H1 (cell line): ENCODE measurements around the gene KISS1. TPM values are rescaled to one million over a fixed set of nuclear protein-coding genes. Genes with fewer than 3 reads are reported as not detected.

Source experiments
- CTCF ChIA-PET: fragments of 300-600 bp; sonication (Branson Sonifier 250); formaldehyde crosslinking; loops from one replicate; lab custom pipeline; 2021; ENCODE audit not compliant: partially characterized antibody; lab: Charles Lee
- POLR2A ChIA-PET: fragments of 300-600 bp; sonication (Branson Sonifier 250); formaldehyde crosslinking; loops from one replicate; lab custom pipeline; 2021; ENCODE audit warnings: inconsistent platforms; ENCODE audit not compliant: partially characterized antibody; lab: Charles Lee
- DNase-seq, 2 experiments: peaks; one replicate each; pipeline versions ENCODE4 v3.0.0 to v3.0.0-alpha.2; 2010 to 2022; ENCODE audit warnings: low spot score in 2 of 2, low read depth in 1 of 2, mixed read lengths in 1 of 2
- FAIRE-seq: peaks from 2 replicates; lab custom pipeline; 2011; peaks lifted over from hg19 to GRCh38; lab: Jason Lieb, UNC
- H2AFZ ChIP-seq: 2 replicates; pipeline ENCODE4 v1.8.1; 2012; ENCODE audit warnings: low read length, inconsistent platforms
- H2AK5ac ChIP-seq: 2 replicates; pipeline ENCODE4 v1.6.1; 2013; ENCODE audit warnings: low read depth, low read length
- H2BK120ac ChIP-seq: replicated peaks from 2 replicates; pipeline ENCODE3; 2013; ENCODE audit warnings: low read depth, low read length, inconsistent platforms
- H2BK12ac ChIP-seq: 2 replicates; pipeline ENCODE4 v1.6.1; 2013; ENCODE audit warnings: low read depth, low read length
- H2BK15ac ChIP-seq: 2 replicates; pipeline ENCODE4 v1.6.1; 2013; ENCODE audit warnings: low read length
- H2BK20ac ChIP-seq: 2 replicates; pipeline ENCODE4 v1.6.1; 2013; ENCODE audit warnings: low read length
- H2BK5ac ChIP-seq: 2 replicates; pipeline ENCODE4 v1.6.1; 2013; ENCODE audit warnings: low read depth, low read length
- H3K14ac ChIP-seq: 2 replicates; pipeline ENCODE4 v1.6.1; 2013; ENCODE audit warnings: inconsistent platforms; ENCODE audit not compliant: insufficient read length
- H3K18ac ChIP-seq: 2 replicates; pipeline ENCODE4 v1.6.1; 2013; ENCODE audit warnings: low read length; ENCODE audit errors: extremely low read depth
- H3K23ac ChIP-seq: 2 replicates; pipeline ENCODE4 v1.6.1; 2013; ENCODE audit warnings: inconsistent platforms; ENCODE audit not compliant: insufficient read length
- H3K23me2 ChIP-seq: 2 replicates; pipeline ENCODE4 v1.6.1; 2013; ENCODE audit warnings: low read depth, low read length
- H3K27ac ChIP-seq: 2 replicates; pipeline ENCODE4 v1.6.1; 2011; ENCODE audit warnings: low read depth, low read length, inconsistent platforms
- H3K27me3 ChIP-seq, 4 experiments: replicated peaks in 1 of 4; 1 replicate in 1 of 4; 2 replicates in 3 of 4; pipeline versions ENCODE4 v1.6.1 to v1.8.1; 2011 to 2013; ENCODE audit warnings: low read length in 3 of 4, mild to moderate bottlenecking in 3 of 4, inconsistent platforms in 2 of 4, mixed read lengths in 2 of 4, moderate library complexity in 1 of 4; ENCODE audit not compliant: control insufficient read depth in 3 of 4, insufficient read depth in 3 of 4; ENCODE audit errors: extremely low read depth in 1 of 4
- H3K36me3 ChIP-seq, 4 experiments: 2 replicates each; pipeline versions ENCODE4 v1.6.1 to v1.8.1; 2011 to 2013; ENCODE audit warnings: mild to moderate bottlenecking in 4 of 4, low read length in 3 of 4, moderate library complexity in 2 of 4, control low read depth in 1 of 4, inconsistent platforms in 1 of 4; ENCODE audit not compliant: insufficient read depth in 4 of 4, control insufficient read depth in 2 of 4
- H3K4ac ChIP-seq: replicated peaks from 2 replicates; pipeline ENCODE3; 2013; ENCODE audit warnings: low read length, low read depth, mixed read lengths, inconsistent platforms; ENCODE audit not compliant: insufficient read length
- H3K4me1 ChIP-seq, 4 experiments: replicated peaks in 1 of 4; 1 replicate in 1 of 4; 2 replicates in 3 of 4; pipeline versions ENCODE4 v1.6.1 to v1.8.1; 2011 to 2013; ENCODE audit warnings: low read length in 3 of 4, inconsistent platforms in 2 of 4, mixed read lengths in 1 of 4; ENCODE audit not compliant: insufficient read depth in 4 of 4, control insufficient read depth in 3 of 4
- H3K4me2 ChIP-seq, 2 experiments: 2 replicates each; pipeline versions ENCODE4 v1.6.1 to v1.8.1; 2011 to 2013; ENCODE audit warnings: low read depth in 2 of 2, low read length in 2 of 2, control low read depth in 1 of 2, inconsistent platforms in 1 of 2, mild to moderate bottlenecking in 1 of 2; ENCODE audit not compliant: insufficient read depth in 1 of 2
- H3K4me3 ChIP-seq, 4 experiments: fragments of 200-600, 300-600 bp in 1 of 4; sonication (generic), shearing (Covaris generic), sonication (Bioruptor Twin) in 1 of 4; 2 replicates each; pipeline versions ENCODE4 v1.5.1 to v1.8.1; 2011 to 2016; ENCODE audit warnings: low read length in 4 of 4, low read depth in 3 of 4, control low read depth in 2 of 4, inconsistent platforms in 2 of 4, mild to moderate bottlenecking in 2 of 4, mixed read lengths in 1 of 4, moderate library complexity in 1 of 4; ENCODE audit not compliant: insufficient read depth in 2 of 4; ENCODE audit errors: extremely low read depth in 1 of 4
- H3K56ac ChIP-seq: replicated peaks from 2 replicates; pipeline ENCODE3; 2013; ENCODE audit warnings: low read depth, mild to moderate bottlenecking, mixed read lengths, low read length, inconsistent platforms; ENCODE audit not compliant: insufficient read length
- H3K79me1 ChIP-seq: 2 replicates; pipeline ENCODE4 v1.6.1; 2013; ENCODE audit warnings: low read depth, low read length, control low read depth
- H3K79me2 ChIP-seq, 2 experiments: 2 replicates each; pipeline versions ENCODE4 v1.6.1 to v1.8.1; 2012 to 2013; ENCODE audit warnings: low read length in 2 of 2, mild to moderate bottlenecking in 2 of 2, inconsistent platforms in 1 of 2; ENCODE audit not compliant: insufficient read depth in 2 of 2, control insufficient read depth in 1 of 2
- H3K9ac ChIP-seq, 4 experiments: replicated peaks in 1 of 4; 1 replicate in 1 of 4; 2 replicates in 3 of 4; pipeline versions ENCODE4 v1.6.1 to v1.8.1; 2011 to 2013; ENCODE audit warnings: low read depth in 3 of 4, low read length in 3 of 4, control low read depth in 2 of 4, mild to moderate bottlenecking in 2 of 4, moderate library complexity in 2 of 4, inconsistent platforms in 1 of 4; ENCODE audit errors: extremely low read depth in 1 of 4
- H3K9me3 ChIP-seq, 2 experiments: 2 replicates each; pipeline versions ENCODE4 v1.6.1 to v1.8.1; 2012 to 2013; ENCODE audit warnings: mild to moderate bottlenecking in 2 of 2, moderate library complexity in 2 of 2, control low read depth in 1 of 2, inconsistent platforms in 1 of 2, low read depth in 1 of 2, low read length in 1 of 2, mixed read lengths in 1 of 2; ENCODE audit not compliant: insufficient read depth in 2 of 2
- H4K20me1 ChIP-seq, 2 experiments: replicated peaks in 1 of 2; 2 replicates each; pipeline versions ENCODE3 to v1.8.1; 2011 to 2013; ENCODE audit warnings: inconsistent platforms in 2 of 2, low read length in 2 of 2, mild to moderate bottlenecking in 1 of 2; ENCODE audit not compliant: insufficient read depth in 2 of 2, control insufficient read depth in 1 of 2
- H4K5ac ChIP-seq: 2 replicates; pipeline ENCODE4 v1.6.1; 2013; ENCODE audit warnings: low read length, low read depth, mixed read lengths, inconsistent platforms; ENCODE audit not compliant: insufficient read length
- H4K8ac ChIP-seq: 2 replicates; pipeline ENCODE4 v1.8.0; 2013; ENCODE audit warnings: mild to moderate bottlenecking, moderate library complexity, low read length, inconsistent platforms; ENCODE audit not compliant: insufficient read depth; ENCODE audit errors: extremely low read depth
- H4K91ac ChIP-seq: replicated peaks from 2 replicates; pipeline ENCODE3; 2013; ENCODE audit warnings: low read length, mixed read lengths, inconsistent platforms; ENCODE audit not compliant: insufficient read length
- CTBP2 ChIP-seq: IDR thresholded peaks from 2 replicates; pipeline ENCODE4 v1.7.0; 2011; ENCODE audit warnings: borderline replicate concordance, mild to moderate bottlenecking, moderate library complexity, mixed read lengths, low read length; ENCODE audit not compliant: insufficient read depth, insufficient read length
- WGBS, 2 experiments: shearing (Covaris generic) in 1 of 2; methylation state at CpG; one replicate each; pipeline versions ENCODE4 v1.1.6 to v1.1.7; 2013 to 2015; ENCODE audit warnings: low lambda C conversion rate in 2 of 2, mixed read lengths in 2 of 2, inconsistent platforms in 1 of 2, low coverage in 1 of 2, missing lambda C conversion rate in 1 of 2; ENCODE audit not compliant: insufficient replicate concordance in 2 of 2, insufficient coverage in 1 of 2, insufficient read length in 1 of 2; ENCODE audit errors: extremely low coverage in 1 of 2, missing lambda C conversion rate in 1 of 2; 5-methylcytosine and 5-hydroxymethylcytosine counted together
- polyA plus RNA-seq, 7 experiments: library from polyadenylated mRNA; depleted of rRNA in 3 of 7; stranded (reverse) in 5 of 7; unstranded in 2 of 7; fragments of >200 nt in 5 of 7; fragments of 200-250 nt in 2 of 7; gene quantifications; 1 replicate in 5 of 7; 2 replicates in 1 of 7; 4 replicates in 1 of 7; pipeline versions ENCODE4 v1.2.1 to v1.2.3, GENCODE V29; 2011 to 2013; ENCODE audit warnings: missing spikeins in 2 of 7, mixed read lengths in 2 of 7
- total RNA-seq: library from RNA; stranded (reverse); fragmentation: NEBNext Ultra II Directional; extraction: Animal tissue kit (Norgen Biotek cat#: 25700); gene quantifications from 2 replicates; pipeline ENCODE4 v1.2.1, GENCODE V29; 2021

The KISS1 gene
- total and polyA plus RNA-seq, 2 of the 8 experiments (the other 6 are each of a cell fraction or from before 2014, with no cell fraction given) = 0.71 TPM; not detected in 1

DNA sequence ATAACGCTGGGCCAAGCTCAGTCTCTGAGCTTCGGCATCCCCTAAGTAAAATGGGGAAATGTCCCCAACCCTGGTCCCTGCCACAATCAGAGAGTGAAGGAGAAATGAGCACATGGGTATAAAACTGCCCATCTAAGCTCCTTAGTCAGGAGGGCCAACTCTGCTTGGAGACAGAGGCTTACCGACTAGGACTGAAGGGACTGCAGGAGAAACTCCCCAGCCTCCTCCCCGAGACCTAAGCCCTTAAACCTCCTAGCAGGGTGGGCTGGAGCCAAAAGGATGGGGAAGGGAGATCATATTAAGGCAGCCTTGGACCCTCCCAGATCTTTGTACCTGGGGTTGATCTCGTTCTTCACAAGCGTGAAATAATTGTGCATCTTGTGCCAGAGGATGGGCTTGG is 50.0 kb downstream of the KISS1 start:
- H3K27me3 ChIP-seq = peaks cover 0 to 8% (median 7%) of the 10 kb centered on the region in 4 experiments; a peak in 4 of 7 replicates
- no peak overlapping the region for H3K9ac ChIP-seq
- H2AFZ ChIP-seq = no peak overlapping the region
- no peaks in the 10 kb centered on the region for H3K79me2 ChIP-seq
- no peak overlapping the region for H3K4me3 ChIP-seq
- no peak overlapping the region for H4K91ac ChIP-seq
- H3K4ac ChIP-seq = no peak overlapping the region
- H4K8ac ChIP-seq = no peak overlapping the region
- no peaks in the 10 kb centered on the region for H4K20me1 ChIP-seq
- H3K56ac ChIP-seq = no peak overlapping the region
- peaks cover 5 to 39% (median 24%) of the 10 kb centered on the region in 4 experiments for H3K4me1 ChIP-seq
- H3K9me3 ChIP-seq = no peaks in the 10 kb centered on the region
- CTCF ChIA-PET = interaction anchor here (0.5 to 9.8 kb wide), 4 partner anchors 11 to 1935 kb away, joined by 3 to 99 read pairs (median 4); no protein-coding TSS in a partner anchor
- H2BK12ac ChIP-seq = 0 out of 2 replicates have a peak overlapping the region, but pooled peaks have one; percentile 84
- peak overlapping the region; percentile 37; the same call in 1 of the 2 replicates for H2BK5ac ChIP-seq
- H3K18ac ChIP-seq = peak overlapping the region; percentile 41; the same call in 1 of the 2 replicates
- H3K36me3 ChIP-seq = no peaks in the 10 kb centered on the region
- POLR2A ChIA-PET = interaction anchor here (0.7 to 2.8 kb wide), 3 partner anchors 10 to 282 kb away, joined by 3 to 14 read pairs (median 3); no protein-coding TSS in a partner anchor
- no peak overlapping the region for H4K5ac ChIP-seq
- H3K14ac ChIP-seq = no peak overlapping the region
- no peak for FAIRE-seq
- WGBS, 2 experiments = 95% methylated on average over 6 of the region's 6 CpGs; no CpG with 5 or more reads in 1 of the 2 experiments
- peaks cover 2% of the 10 kb centered on the region; the same call in 1 of the 2 replicates for H3K79me1 ChIP-seq
- H2BK15ac ChIP-seq = 0 out of 2 replicates have a peak overlapping the region, but pooled peaks have one; percentile 53
- no peak overlapping the region for H2AK5ac ChIP-seq
- no peak overlapping the region; the same call in 1 of the 2 replicates for H3K27ac ChIP-seq
- H3K23ac ChIP-seq = no peak overlapping the region
- peaks cover 3% of the 10 kb centered on the region; the same call in 1 of the 2 replicates for H3K23me2 ChIP-seq
- peak overlapping the region in 1 of 2 experiments; percentile 52; a peak in 1 of 4 replicates for H3K4me2 ChIP-seq
- peak overlapping the region; percentile 44; the same call in 1 of the 2 replicates for H2BK20ac ChIP-seq
- DNase-seq = no peak
- H2BK120ac ChIP-seq = no peak overlapping the region
- no peak for TF ChIP-seq CTBP2
